ENCODE data around the gene GUCY1A2.

DNA sequence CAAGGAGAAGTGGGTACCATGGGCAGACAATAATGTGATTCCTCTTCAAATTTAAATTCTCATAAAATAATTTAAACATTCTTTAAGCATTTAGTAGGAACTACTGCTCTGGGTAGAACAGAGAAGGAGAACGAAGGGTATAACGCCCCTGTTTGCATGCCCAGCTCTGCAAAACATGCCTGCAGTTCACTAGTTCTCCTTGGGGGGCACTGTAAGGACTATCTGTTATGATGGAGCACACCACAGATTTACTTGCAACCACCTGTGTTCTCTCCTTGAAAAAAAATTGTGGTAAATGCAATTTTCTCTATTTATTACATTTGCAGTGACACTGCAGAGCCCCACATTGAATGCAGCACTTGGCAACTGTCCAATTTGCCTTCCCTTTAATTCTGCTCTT, 100.3 kb downstream of the GUCY1A2 start:
- peak; percentile 64 for TF ChIP-seq CTCF (IDR thresholded peaks at IDR 0.05)
- TF ChIP-seq ZFX (IDR thresholded peaks at IDR 0.05; ENCODE audit: borderline replicate concordance), result no peak

Data from 22Rv1 (cell line).